DMS53 treated with DMSO at 0.1 percent for 48 hours (cell line): ENCODE measurements around the gene BMP8A.

ENCODE experiments used
- DNase-seq: peaks from one replicate; lab custom pipeline; 2025; ENCODE audit not compliant: unreplicated experiment; lab: John Stamatoyannopoulos, UW

BMP8A gene

DNA sequence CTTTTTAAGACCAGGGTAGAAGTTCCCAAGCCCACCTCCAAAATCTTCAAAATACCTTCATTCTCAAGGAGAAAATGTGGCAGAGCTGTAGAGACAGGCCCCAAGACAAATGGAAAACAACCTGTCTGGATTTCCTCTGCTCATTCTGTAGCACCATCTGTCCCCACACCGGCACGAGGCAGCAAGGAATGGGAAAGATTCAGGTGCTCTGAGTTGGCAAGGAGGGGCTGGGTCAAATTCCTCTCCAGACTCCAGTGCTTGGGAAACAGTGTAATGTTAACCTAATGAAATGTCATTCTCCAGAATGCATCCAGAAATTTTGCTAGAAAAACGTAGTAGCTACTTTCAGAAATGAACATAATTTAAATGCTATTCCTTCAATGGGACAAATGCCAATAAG, 75.9 kb downstream of the BMP8A start:
- DNase-seq: no peak

DNA sequence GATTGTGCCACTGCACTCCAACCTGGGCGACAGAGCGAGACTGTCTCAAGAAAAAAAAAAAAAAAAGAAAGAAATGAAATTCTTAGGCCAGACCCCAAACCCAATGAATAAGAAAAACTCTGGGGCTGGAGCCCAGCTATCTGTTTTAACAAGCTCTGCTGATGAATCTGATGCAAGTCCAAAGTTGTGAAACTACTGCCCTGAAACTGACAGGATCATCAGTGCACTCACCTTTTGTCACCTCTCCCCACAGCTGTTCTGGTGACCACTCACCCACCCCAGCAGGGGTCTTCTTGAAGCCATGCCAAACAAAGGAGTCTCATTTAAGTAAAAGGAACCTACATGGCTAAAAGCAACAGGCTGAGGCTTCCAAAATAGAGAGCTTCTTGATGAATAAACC, 76.8 kb downstream of the BMP8A start:
- DNase-seq: no peak

DNA sequence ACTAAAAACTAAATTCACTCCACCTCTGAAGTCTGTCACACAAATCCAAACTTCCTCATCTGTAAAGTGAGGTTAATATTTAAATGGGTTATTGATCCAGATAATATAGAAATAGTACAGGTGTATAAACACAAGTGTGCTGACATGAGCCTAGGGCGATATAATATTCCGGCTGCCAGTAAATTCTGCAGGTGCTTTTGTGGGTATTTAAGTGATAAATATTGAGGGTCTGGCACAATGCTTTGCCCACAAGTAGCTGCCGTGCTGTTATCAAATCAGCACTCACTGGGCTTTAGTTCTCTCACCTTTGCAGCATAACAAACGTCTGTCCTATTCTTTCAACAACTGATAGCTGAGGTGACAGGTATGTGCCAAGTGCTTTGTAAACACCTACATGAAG, 77.6 kb downstream of the BMP8A start:
- DNase-seq: no peak

DNA sequence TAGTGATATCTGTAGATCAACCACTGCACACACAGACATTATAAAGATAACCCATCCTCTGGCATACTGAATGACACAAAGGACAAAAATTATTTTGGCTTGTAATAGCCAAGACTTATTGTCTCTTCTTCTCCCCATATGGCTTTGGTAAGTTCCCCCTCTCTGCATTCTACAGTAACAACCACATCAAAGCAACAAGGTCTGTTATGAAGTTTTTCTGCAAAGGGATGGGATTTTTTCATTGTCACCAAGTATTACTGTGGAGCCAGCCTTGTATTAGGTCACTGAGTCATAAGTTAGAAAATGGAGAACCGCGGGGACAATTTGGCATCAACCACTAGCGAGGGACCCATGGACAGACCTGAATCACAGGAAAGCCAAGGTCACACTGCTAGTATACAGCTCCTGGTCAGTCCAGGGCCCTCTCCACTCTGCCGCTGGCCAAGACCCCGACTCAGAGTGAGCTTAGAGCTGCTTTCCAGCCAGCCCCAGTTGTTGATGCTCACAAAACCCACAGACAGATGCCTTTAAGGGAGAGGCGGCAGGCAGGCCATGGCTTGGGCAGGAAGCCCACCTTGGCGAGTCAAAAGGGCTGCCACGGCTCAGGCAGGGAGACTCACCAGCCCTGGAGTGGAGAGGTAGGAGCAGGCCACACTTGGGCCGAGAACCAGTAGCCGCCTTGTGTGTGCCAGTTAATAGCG, 79.2 kb downstream of the BMP8A start:
- DNase-seq: no peak

DNA sequence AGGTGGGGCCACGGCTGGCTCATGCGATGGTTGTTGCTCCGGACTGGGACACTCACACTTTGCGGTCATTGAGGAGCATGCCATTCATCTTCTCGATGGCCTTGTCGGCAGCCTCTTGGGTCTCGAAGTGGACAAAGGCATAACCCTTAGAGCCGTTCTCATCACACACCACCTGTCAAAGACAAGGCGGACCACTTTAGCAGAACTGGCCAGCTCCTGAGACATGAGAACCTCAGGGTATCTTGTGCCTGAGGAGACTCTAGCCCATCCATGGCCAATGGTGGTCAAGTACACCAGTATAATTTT, 79.7 kb downstream of the BMP8A start:
- no peak for DNase-seq

DNA sequence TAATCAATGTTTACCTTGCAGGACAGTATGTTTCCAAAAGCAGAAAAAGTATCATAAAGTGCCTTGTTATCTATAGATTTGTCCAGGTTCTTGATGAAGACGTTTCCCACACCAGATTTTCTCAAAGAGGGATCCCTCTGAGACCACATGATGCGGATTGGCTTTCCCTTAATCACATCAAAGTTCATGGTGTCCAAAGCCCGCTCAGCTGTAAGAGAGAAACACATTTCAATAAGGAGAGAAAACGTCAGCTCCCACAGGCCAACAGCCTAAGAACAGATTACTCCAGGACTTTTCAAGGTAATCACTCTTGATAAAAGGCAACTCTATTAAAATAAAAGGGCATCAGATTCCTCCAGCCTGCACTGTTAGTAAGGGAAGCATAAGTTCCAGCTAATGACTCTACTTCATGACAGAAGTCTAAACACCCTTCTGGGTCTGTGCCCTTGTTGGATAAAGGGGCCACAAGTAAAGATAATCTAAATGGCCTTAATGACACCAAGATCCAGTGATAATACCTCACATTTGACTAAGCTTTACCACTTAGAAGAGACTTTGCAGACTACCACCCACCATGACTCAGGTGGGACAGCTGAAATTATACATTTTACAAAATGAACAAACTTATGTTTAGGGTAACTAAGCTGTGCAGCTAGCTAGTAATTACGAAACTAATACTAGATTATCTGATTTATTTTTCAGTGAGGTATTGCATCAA, 81.1 kb downstream of the BMP8A start:
- DNase-seq: no peak

DNA sequence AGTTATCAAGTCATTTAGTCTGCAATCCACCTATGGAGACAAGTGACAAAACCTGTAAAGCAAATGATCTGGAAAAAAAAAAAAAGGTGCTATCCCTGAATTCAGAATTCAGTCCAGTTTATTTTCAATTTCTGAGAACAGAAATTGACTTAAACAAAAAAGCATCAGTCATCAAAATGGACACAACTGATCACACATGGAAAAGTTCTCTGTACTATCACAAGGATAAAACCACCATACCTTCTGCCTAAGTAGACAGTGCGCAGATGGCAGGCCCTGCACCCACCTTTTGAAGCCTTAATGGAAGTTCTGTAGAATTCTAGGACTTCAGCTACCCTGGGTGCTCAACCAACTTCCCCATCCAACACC, 81.6 kb downstream of the BMP8A start:
- no peak for DNase-seq

DNA sequence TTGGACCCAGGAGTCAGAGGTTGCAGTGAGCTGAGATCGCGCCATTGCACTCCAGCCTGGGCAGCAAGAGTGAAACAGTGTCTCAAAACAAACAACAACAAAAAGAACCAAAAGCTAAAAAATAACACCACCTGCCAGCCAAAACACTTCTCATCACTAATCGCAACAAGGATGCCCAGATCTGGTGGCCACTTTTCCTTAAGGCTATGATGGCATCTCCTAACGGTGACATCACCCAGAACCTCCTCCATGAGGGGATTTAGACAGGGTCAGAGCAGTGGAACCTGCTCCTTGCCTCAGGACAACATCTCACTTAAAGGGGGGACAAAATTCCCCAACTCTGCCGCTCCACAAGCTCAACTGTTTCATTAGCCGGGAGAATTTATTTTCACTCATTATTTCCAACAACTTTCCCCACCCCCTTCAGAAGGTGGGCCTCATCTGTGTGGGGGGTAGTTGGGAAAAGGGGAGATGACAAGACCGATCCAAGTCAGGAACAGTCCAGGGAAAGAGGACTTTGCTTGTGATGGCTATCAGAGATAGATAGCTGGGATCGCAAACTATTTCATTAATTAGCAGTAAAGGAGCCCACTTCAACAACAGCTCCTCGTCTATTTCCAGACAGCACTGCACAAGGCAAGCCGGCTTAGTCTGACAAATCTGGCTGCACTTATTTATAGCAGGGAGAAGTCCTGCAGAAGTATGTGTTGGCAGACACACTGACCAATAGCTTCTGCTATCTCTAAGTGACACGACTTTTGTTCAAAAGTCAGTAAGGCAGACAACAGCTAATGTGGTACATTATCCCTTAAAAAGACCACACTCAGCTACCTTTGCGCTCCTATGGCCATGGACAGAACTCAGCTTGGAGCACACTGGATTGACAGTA, 82.5 kb downstream of the BMP8A start:
- no peak for DNase-seq

DNA sequence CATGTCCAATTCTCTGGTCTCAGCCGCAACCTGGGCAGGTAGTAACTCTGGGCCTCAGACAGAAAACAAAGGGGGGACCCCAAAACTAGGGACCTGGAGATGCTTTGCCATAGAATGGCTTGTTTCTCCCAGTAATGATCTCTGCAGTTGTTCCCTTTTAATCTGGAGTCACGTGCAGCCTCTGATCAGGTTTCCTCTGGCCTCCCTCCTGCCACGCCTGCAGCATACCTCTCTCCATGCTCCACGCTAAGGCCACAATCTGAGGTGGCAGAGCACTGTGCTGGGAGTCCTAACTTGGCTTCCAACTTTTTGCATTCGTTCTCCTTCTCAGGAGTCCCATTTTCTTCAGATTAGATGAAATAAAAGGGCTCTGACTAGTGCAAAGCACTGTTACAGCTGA, 83.2 kb downstream of the BMP8A start:
- DNase-seq: no peak
